Panc1 (cell line): Measurements from ENCODE around the gene MSANTD7. TPM values are rescaled to one million over a fixed set of nuclear protein-coding genes. Genes with fewer than 3 reads are reported as not detected.
"Not testable (repeated sequence)": the region's sequence is repeated elsewhere in the genome, so short reads cannot be mapped to it uniquely, and the experiment has no call there.

Experiments
- ATAC-seq: fragments of 200-7000 bp; cut with Tn5 transposase; 2 replicates; pipeline ENCODE4 v1.9.1; 2020; ENCODE audit warnings: mild to moderate bottlenecking, moderate library complexity
- BruUV-seq: library from RNA; stranded (reverse); fragments of 400-500 nt; replicated peaks from 2 replicates; lab custom pipeline; 2021; lab: Mats Ljungman, UMichigan
- CTCF ChIA-PET: fragments of 300-600 bp; sonication (Branson Sonifier 250); formaldehyde crosslinking; loops from one replicate; lab custom pipeline; 2022; ENCODE audit warnings: antibody characterized with exemption; lab: Charles Lee
- POLR2A ChIA-PET: fragments of 300-600 bp; sonication (Branson Sonifier 250); formaldehyde crosslinking; loops from one replicate; lab custom pipeline; 2022; ENCODE audit warnings: antibody characterized with exemption; lab: Charles Lee
- DNase-seq: peaks from one replicate; pipeline ENCODE4 v3.0.0-alpha.2; 2010; ENCODE audit warnings: low read depth, low spot score
- H3K27ac ChIP-seq: 2 replicates; pipeline ENCODE4 v1.5.1; 2011; ENCODE audit warnings: mild to moderate bottlenecking, low read length, inconsistent platforms
- H3K27me3 ChIP-seq: fragments of 200-500 bp; sonication (Bioruptor generic); 2 replicates; pipeline ENCODE4 v1.6.0; 2014; ENCODE audit warnings: low read length, inconsistent platforms; ENCODE audit not compliant: control insufficient read depth, insufficient read depth
- H3K36me3 ChIP-seq: fragments of 200-500 bp; sonication (Bioruptor generic); 2 replicates; pipeline ENCODE4 v1.5.1; 2014; ENCODE audit warnings: inconsistent platforms, mild to moderate bottlenecking, low read length, moderate library complexity; ENCODE audit not compliant: control insufficient read depth, insufficient read depth
- H3K4me1 ChIP-seq: 2 replicates; pipeline ENCODE4 v1.5.1; 2011; ENCODE audit warnings: inconsistent platforms, mild to moderate bottlenecking, low read length, moderate library complexity; ENCODE audit not compliant: control insufficient read depth, insufficient read depth
- H3K4me3 ChIP-seq, 2 experiments: 2 replicates each; pipeline ENCODE4 v1.5.1; 2011 to 2012; ENCODE audit warnings: low read depth in 2 of 2, low read length in 2 of 2, mild to moderate bottlenecking in 2 of 2, inconsistent platforms in 1 of 2, moderate library complexity in 1 of 2
- H3K9me3 ChIP-seq: fragments of 200-500 bp; sonication (Bioruptor generic); 2 replicates; pipeline ENCODE4 v1.5.1; 2014; ENCODE audit warnings: low read depth, mild to moderate bottlenecking, inconsistent platforms, low read length, moderate library complexity; ENCODE audit not compliant: control insufficient read depth, insufficient read depth
- POLR2AphosphoS5 ChIP-seq: IDR thresholded peaks from 2 replicates; pipeline ENCODE4 v1.6.1; 2012; ENCODE audit warnings: mild to moderate bottlenecking, low read depth, low read length, moderate library complexity
- SIN3A ChIP-seq: IDR thresholded peaks from 2 replicates; pipeline ENCODE4 v1.6.1; 2012; ENCODE audit warnings: low read depth, mild to moderate bottlenecking, low read length, moderate library complexity, borderline replicate concordance; ENCODE audit not compliant: insufficient read depth
- TCF7L2 ChIP-seq: IDR thresholded peaks from 2 replicates; pipeline ENCODE4 v1.6.1; 2011; ENCODE audit warnings: mild to moderate bottlenecking, low read depth, low read length, inconsistent platforms
- in situ Hi-C: cut with HindIII; loops from 2 replicates; pipeline ENCODE4 v1.10.0; 2016; ENCODE audit warnings: low sequenced_read_pairs, low pct_unique_long_range_greater_than_20kb
- intact Hi-C: fragments of 100-400 bp; cut with micrococcal nuclease; formaldehyde crosslinking; loops from one replicate; pipeline ENCODE4 v1.10.0; 2022; ENCODE audit not compliant: unreplicated experiment
- total RNA-seq: library from RNA; stranded (reverse); gene quantifications from one replicate; pipeline ENCODE4 v1.2.1, GENCODE V29; 2021; ENCODE audit not compliant: unreplicated experiment
- TF ChIP-seq, protein P1 (sequence below), 2 experiments: IDR thresholded peaks; 2 replicates each; pipeline ENCODE4 v1.6.1; 2011 to 2012; ENCODE audit warnings: low read depth in 2 of 2, control low read depth in 1 of 2, low read length in 1 of 2, mild to moderate bottlenecking in 1 of 2, moderate library complexity in 1 of 2; ENCODE audit not compliant: insufficient read depth in 1 of 2
- TF ChIP-seq, protein P2 (sequence below): fragments of 450-650 bp; IDR thresholded peaks from 2 replicates; pipeline ENCODE4 v1.5.1; 2017; ENCODE audit warnings: mild to moderate bottlenecking

MSANTD7 gene
- total RNA-seq, 1 experiment from 2014 or later: 10.4 TPM

DNA sequence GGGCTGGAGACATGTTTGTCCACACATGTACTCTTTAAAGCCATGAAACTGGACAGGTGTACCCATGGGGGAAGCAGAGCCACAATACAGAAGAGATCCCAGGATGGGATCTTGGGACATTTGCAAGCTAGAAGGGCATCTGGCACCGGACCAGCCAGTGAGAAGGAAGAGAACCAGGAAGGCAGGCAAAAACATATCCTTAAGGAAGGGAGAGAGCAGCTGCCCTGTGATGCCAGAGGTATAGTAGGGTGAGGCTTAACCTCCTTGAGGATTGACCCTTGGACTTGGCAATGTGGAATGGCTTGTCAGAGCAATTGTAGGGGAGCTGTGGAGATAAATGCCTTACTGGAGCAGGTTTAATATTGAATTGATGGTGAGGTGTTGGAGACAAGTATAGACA, 22.7 kb downstream of the MSANTD7 start:
- DNase-seq: no peak
- no peaks in the 10 kb centered on the region for H3K36me3 ChIP-seq
- TF ChIP-seq POLR2AphosphoS5 (no peak), SIN3A (no peak), TCF7L2 (no peak)
- TF ChIP-seq, protein P1, sequence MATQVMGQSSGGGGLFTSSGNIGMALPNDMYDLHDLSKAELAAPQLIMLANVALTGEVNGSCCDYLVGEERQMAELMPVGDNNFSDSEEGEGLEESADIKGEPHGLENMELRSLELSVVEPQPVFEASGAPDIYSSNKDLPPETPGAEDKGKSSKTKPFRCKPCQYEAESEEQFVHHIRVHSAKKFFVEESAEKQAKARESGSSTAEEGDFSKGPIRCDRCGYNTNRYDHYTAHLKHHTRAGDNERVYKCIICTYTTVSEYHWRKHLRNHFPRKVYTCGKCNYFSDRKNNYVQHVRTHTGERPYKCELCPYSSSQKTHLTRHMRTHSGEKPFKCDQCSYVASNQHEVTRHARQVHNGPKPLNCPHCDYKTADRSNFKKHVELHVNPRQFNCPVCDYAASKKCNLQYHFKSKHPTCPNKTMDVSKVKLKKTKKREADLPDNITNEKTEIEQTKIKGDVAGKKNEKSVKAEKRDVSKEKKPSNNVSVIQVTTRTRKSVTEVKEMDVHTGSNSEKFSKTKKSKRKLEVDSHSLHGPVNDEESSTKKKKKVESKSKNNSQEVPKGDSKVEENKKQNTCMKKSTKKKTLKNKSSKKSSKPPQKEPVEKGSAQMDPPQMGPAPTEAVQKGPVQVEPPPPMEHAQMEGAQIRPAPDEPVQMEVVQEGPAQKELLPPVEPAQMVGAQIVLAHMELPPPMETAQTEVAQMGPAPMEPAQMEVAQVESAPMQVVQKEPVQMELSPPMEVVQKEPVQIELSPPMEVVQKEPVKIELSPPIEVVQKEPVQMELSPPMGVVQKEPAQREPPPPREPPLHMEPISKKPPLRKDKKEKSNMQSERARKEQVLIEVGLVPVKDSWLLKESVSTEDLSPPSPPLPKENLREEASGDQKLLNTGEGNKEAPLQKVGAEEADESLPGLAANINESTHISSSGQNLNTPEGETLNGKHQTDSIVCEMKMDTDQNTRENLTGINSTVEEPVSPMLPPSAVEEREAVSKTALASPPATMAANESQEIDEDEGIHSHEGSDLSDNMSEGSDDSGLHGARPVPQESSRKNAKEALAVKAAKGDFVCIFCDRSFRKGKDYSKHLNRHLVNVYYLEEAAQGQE (IDR thresholded peaks at IDR 0.05; ENCODE audit: insufficient read depth in 1 of 2, low read depth in 2 of 2, low read length in 1 of 2): no peak
- TF ChIP-seq, protein P2, sequence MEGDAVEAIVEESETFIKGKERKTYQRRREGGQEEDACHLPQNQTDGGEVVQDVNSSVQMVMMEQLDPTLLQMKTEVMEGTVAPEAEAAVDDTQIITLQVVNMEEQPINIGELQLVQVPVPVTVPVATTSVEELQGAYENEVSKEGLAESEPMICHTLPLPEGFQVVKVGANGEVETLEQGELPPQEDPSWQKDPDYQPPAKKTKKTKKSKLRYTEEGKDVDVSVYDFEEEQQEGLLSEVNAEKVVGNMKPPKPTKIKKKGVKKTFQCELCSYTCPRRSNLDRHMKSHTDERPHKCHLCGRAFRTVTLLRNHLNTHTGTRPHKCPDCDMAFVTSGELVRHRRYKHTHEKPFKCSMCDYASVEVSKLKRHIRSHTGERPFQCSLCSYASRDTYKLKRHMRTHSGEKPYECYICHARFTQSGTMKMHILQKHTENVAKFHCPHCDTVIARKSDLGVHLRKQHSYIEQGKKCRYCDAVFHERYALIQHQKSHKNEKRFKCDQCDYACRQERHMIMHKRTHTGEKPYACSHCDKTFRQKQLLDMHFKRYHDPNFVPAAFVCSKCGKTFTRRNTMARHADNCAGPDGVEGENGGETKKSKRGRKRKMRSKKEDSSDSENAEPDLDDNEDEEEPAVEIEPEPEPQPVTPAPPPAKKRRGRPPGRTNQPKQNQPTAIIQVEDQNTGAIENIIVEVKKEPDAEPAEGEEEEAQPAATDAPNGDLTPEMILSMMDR: no peak
- H3K27ac ChIP-seq: no peak overlapping the region
- no peak for ATAC-seq
- H3K27me3 ChIP-seq: no peaks in the 10 kb centered on the region
- intact Hi-C loops (no loop called here), in situ Hi-C loops (no loop called here)
- H3K9me3 ChIP-seq: no peaks in the 10 kb centered on the region
- no peaks in the 10 kb centered on the region for H3K4me1 ChIP-seq
- H3K4me3 ChIP-seq: no peak overlapping the region
- no TSS peak for BruUV-seq
- CTCF ChIA-PET: no interaction called here
- POLR2A ChIA-PET: no interaction called here

DNA sequence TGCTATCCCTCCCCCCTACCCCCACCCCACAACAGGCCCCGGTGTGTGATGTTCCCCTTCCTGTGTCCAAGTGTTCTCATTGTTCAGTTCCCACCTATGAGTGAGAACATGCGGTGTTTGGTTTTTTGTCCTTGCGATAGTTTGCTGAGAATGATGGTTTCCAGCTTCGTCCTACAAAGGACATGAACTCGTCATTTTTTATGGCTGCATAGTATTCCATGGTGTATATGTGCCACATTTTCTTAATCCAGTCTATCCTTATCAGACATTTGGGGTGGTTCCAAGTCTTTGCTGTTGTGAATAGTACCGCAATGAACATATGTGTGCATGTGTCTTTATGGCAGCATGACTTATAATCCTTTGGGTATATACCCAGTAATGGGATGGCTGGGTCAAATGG, 26.4 kb downstream of the MSANTD7 start:
- POLR2A ChIA-PET: not testable (repeated sequence)

DNA sequence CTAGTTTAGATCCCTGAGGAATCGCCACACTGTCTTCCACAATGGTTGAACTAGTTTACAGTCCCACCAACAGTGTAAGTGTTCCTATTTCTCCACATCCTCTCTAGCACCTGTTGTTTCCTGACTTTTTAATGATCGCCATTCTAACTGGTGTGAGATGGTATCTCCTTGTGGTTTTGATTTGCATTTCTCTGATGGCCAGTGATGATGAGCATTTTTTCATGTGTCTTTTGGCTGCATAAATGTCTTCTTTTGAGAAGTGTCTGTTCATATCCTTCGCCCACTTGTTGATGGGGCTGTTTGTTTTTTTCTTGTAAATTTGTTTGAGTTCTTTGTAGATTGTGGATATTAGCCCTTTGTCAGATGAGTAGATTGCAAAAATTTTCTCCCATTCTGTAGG, 26.8 kb downstream of the MSANTD7 start:
- H3K9me3 ChIP-seq, DNase-seq, in situ Hi-C loops, H3K36me3 ChIP-seq, BruUV-seq, CTCF ChIA-PET, ATAC-seq, intact Hi-C loops, POLR2A ChIA-PET, H3K4me1 ChIP-seq, H3K4me3 ChIP-seq, H3K27me3 ChIP-seq, H3K27ac ChIP-seq: not testable (repeated sequence)

More for the DNA sequence above, 26.4 kb downstream of the MSANTD7 start:
- H3K9me3 ChIP-seq, H3K27ac ChIP-seq, CTCF ChIA-PET, DNase-seq, BruUV-seq, intact Hi-C loops, in situ Hi-C loops, H3K27me3 ChIP-seq, H3K36me3 ChIP-seq, H3K4me1 ChIP-seq, H3K4me3 ChIP-seq, ATAC-seq: not testable (repeated sequence)
